Mucosa of stomach (tissue), 1 donor: ENCODE data around the gene LDHB.

ENCODE experiments used
- H3K27me3 ChIP-seq: one replicate; pipeline ENCODE4 v1.7.0; 2013; ENCODE audit warnings: mild to moderate bottlenecking, low read length; ENCODE audit not compliant: control insufficient read depth, insufficient read depth
- H3K36me3 ChIP-seq: one replicate; pipeline ENCODE4 v1.7.0; 2013; ENCODE audit warnings: low read length; ENCODE audit not compliant: control insufficient read depth, insufficient read depth
- H3K4me1 ChIP-seq: one replicate; pipeline ENCODE4 v1.7.0; 2013; ENCODE audit warnings: mild to moderate bottlenecking, low read length; ENCODE audit not compliant: control insufficient read depth, insufficient read depth
- H3K4me3 ChIP-seq: one replicate; pipeline ENCODE4 v1.7.0; 2013; ENCODE audit warnings: low read length
- H3K9ac ChIP-seq: one replicate; pipeline ENCODE4 v1.7.0; 2013; ENCODE audit warnings: mild to moderate bottlenecking, low read length, moderate library complexity
- H3K9me3 ChIP-seq: one replicate; pipeline ENCODE4 v1.7.0; 2013; ENCODE audit warnings: mild to moderate bottlenecking, low read length, moderate library complexity; ENCODE audit not compliant: control insufficient read depth
- donor health status: Pancreatic carcinoma.

The LDHB gene

GRCh38 chr12:21657326-21658077 is at the start of gene LDHB:
LDHB (minus strand) TSS chr12:21657842; CDS start chr12:21654671, 3,171 bp downstream.
- Histone ChIP-seq H3K27me3 (no peaks in the 10 kb centered on the region), H3K9ac (peak within 1 kb of the TSS; percentile 69), H3K9me3 (no peaks in the 10 kb centered on the region), H3K4me3 (peak within 1 kb of the TSS; percentile 89), H3K36me3 (no peaks in the 10 kb centered on the region), H3K4me1 (no peaks in the 10 kb centered on the region)

GRCh38 chr12:21704847-21705246 is 47.2 kb upstream of the LDHB start:
- no peaks in the 10 kb centered on the region for H3K36me3 ChIP-seq
- H3K4me3 ChIP-seq, result no peak overlapping the region
- H3K4me1 ChIP-seq, result no peaks in the 10 kb centered on the region
- no peaks in the 10 kb centered on the region for H3K27me3 ChIP-seq
- H3K9me3 ChIP-seq, result no peaks in the 10 kb centered on the region
- no peak overlapping the region for H3K9ac ChIP-seq

GRCh38 chr12:21699851-21700250 is 42.2 kb upstream of the LDHB start:
- Histone ChIP-seq H3K4me3 (no peak overlapping the region), H3K27me3 (no peaks in the 10 kb centered on the region), H3K9me3 (no peaks in the 10 kb centered on the region), H3K9ac (no peak overlapping the region), H3K36me3 (no peaks in the 10 kb centered on the region), H3K4me1 (no peaks in the 10 kb centered on the region)

GRCh38 chr12:21697904-21698630 is 40.4 kb upstream of the LDHB start:
- Histone ChIP-seq H3K9me3 (no peaks in the 10 kb centered on the region), H3K4me3 (no peak overlapping the region), H3K27me3 (no peaks in the 10 kb centered on the region), H3K4me1 (no peaks in the 10 kb centered on the region), H3K9ac (no peak overlapping the region), H3K36me3 (no peaks in the 10 kb centered on the region)

GRCh38 chr12:21696625-21697024 is 39.0 kb upstream of the LDHB start:
- Histone ChIP-seq H3K4me3 (no peak overlapping the region), H3K9me3 (no peaks in the 10 kb centered on the region), H3K9ac (no peak overlapping the region), H3K36me3 (no peaks in the 10 kb centered on the region), H3K27me3 (no peaks in the 10 kb centered on the region), H3K4me1 (no peaks in the 10 kb centered on the region)

- H3K4me1 ChIP-seq, result no peaks in the 10 kb centered on the region
- H3K36me3 ChIP-seq, result no peaks in the 10 kb centered on the region
- no peaks in the 10 kb centered on the region for H3K9me3 ChIP-seq
- no peak overlapping the region for H3K4me3 ChIP-seq
- H3K9ac ChIP-seq, result no peak overlapping the region
- no peaks in the 10 kb centered on the region for H3K27me3 ChIP-seq
These were observed 38.3 kb upstream of the LDHB start for GRCh38 chr12:21695986-21696385.

- Histone ChIP-seq H3K36me3 (no peaks in the 10 kb centered on the region), H3K9ac (no peak overlapping the region), H3K27me3 (no peaks in the 10 kb centered on the region), H3K4me3 (no peak overlapping the region), H3K9me3 (no peaks in the 10 kb centered on the region), H3K4me1 (no peaks in the 10 kb centered on the region)
These were observed 37.0 kb upstream of the LDHB start for GRCh38 chr12:21694660-21695059.

GRCh38 chr12:21691515-21691914 is 33.9 kb upstream of the LDHB start:
- H3K4me1 ChIP-seq, result no peaks in the 10 kb centered on the region
- no peak overlapping the region for H3K4me3 ChIP-seq
- no peaks in the 10 kb centered on the region for H3K27me3 ChIP-seq
- H3K9ac ChIP-seq, result no peak overlapping the region
- H3K36me3 ChIP-seq, result no peaks in the 10 kb centered on the region
- H3K9me3 ChIP-seq, result no peaks in the 10 kb centered on the region

- no peaks in the 10 kb centered on the region for H3K36me3 ChIP-seq
- no peaks in the 10 kb centered on the region for H3K9me3 ChIP-seq
- H3K4me1 ChIP-seq, result no peaks in the 10 kb centered on the region
- H3K4me3 ChIP-seq, result no peak overlapping the region
- H3K27me3 ChIP-seq, result no peaks in the 10 kb centered on the region
- H3K9ac ChIP-seq, result no peak overlapping the region
These were observed 33.2 kb upstream of the LDHB start for GRCh38 chr12:21690704-21691368.

- no peaks in the 10 kb centered on the region for H3K36me3 ChIP-seq
- no peak overlapping the region for H3K4me3 ChIP-seq
- H3K9me3 ChIP-seq, result no peaks in the 10 kb centered on the region
- no peak overlapping the region for H3K9ac ChIP-seq
- peaks cover 6% of the 10 kb centered on the region for H3K27me3 ChIP-seq
- H3K4me1 ChIP-seq, result no peaks in the 10 kb centered on the region
These were observed 25.5 kb upstream of the LDHB start for GRCh38 chr12:21683115-21683514.

- no peaks in the 10 kb centered on the region for H3K9me3 ChIP-seq
- no peaks in the 10 kb centered on the region for H3K4me1 ChIP-seq
- H3K4me3 ChIP-seq, result no peak overlapping the region
- H3K27me3 ChIP-seq, result peaks cover 6% of the 10 kb centered on the region
- no peak overlapping the region for H3K9ac ChIP-seq
- no peaks in the 10 kb centered on the region for H3K36me3 ChIP-seq
These were observed 21.3 kb upstream of the LDHB start for GRCh38 chr12:21678959-21679358.

- no peak overlapping the region for H3K4me3 ChIP-seq
These were observed 20.1 kb upstream of the LDHB start for GRCh38 chr12:21677622-21678277.

More at GRCh38 chr12:21677622-21678277, 20.1 kb upstream of the LDHB start:
- peaks cover 6% of the 10 kb centered on the region for H3K27me3 ChIP-seq
- H3K4me1 ChIP-seq, result no peaks in the 10 kb centered on the region
- no peaks in the 10 kb centered on the region for H3K36me3 ChIP-seq
- no peaks in the 10 kb centered on the region for H3K9me3 ChIP-seq
- no peak overlapping the region for H3K9ac ChIP-seq
